Measurements from ENCODE around the gene SFXN1. TPM values are rescaled to one million over a fixed set of nuclear protein-coding genes. Genes with fewer than 3 reads are reported as not detected.

The SFXN1 gene
- polyA plus RNA-seq, 3 donors = 5.8 to 10.3 (median 8.3) TPM

DNA sequence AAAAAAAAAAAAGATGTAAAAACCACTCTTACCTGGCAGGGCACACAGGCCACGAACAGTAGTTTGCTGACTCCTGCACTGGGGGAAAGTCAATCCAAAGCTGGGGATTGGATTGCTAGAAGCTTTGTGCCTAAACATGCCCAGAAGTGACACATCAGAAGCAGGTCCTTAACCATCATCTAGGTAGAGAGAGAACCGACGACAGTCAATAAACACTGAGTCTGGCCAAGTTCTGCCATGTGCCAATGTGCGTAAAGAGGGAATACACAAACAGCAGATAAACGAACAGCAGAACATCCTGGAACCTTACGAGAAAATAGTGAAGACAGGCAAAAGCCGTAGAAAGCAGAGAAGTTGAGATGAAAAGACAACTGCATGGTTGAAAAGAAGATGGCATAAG, 14.9 kb downstream of the SFXN1 start:
- no peak overlapping the region for H2AFZ ChIP-seq (ENCODE audit: insufficient read depth, low read depth, low read length, poor library complexity, severe bottlenecking)
- H3K36me3 ChIP-seq (replicated peaks in 1 of 2; ENCODE audit: control insufficient read depth in 1 of 2, insufficient read depth in 2 of 2, low read length in 2 of 2) = peaks cover 27 to 41% of the 10 kb centered on the region in 2 donors
- H3K4me1 ChIP-seq (ENCODE audit: control insufficient read depth in 1 of 2, insufficient read depth in 2 of 2, low read length in 2 of 2) = no peaks in the 10 kb centered on the region
- peaks cover 0 to 1% (median 0%) of the 10 kb centered on the region in 3 donors for H3K27me3 Mint-ChIP-seq (ENCODE audit: low read depth in 3 of 3)
- intact Hi-C loops (cut with micrococcal nuclease) = no loop called here
- DNase-seq = no peak
- peaks cover 6% of the 10 kb centered on the region for H3K79me2 ChIP-seq (ENCODE audit: insufficient read depth, low read length)
- H4K20me1 ChIP-seq (ENCODE audit: insufficient read depth, low read length) = no peaks in the 10 kb centered on the region
- H3K9me3 ChIP-seq (replicated peaks in 1 of 2; ENCODE audit: control insufficient read depth in 1 of 2, insufficient read depth in 1 of 2, low read length in 2 of 2) = no peaks in the 10 kb centered on the region
- WGBS (ENCODE audit: insufficient coverage) = 99% methylated on average over 7 of the region's 7 CpGs
- H3K27me3 ChIP-seq (ENCODE audit: control insufficient read depth in 2 of 2, insufficient read depth in 2 of 2, low read length in 2 of 2) = no peaks in the 10 kb centered on the region
- H3K27ac Mint-ChIP-seq = no peak overlapping the region
- H3K4me2 ChIP-seq (replicated peaks; ENCODE audit: extremely low read depth, low read length, poor library complexity, severe bottlenecking) = no peak overlapping the region
- H3K4me3 Mint-ChIP-seq = no peak overlapping the region
- no peak overlapping the region for H3K27ac ChIP-seq (ENCODE audit: low read depth in 1 of 2, low read length in 2 of 2)
- no peak overlapping the region for H3K4me3 ChIP-seq (replicated peaks in 1 of 3; ENCODE audit: low read depth in 2 of 3, low read length in 3 of 3)
- peaks cover 2% of the 10 kb centered on the region for H3K4me1 Mint-ChIP-seq
- H3K36me3 Mint-ChIP-seq = peaks cover 37 to 58% of the 10 kb centered on the region in 2 donors
- no peak overlapping the region for H3K9ac ChIP-seq (ENCODE audit: insufficient read depth, low read length, poor library complexity, severe bottlenecking)
- TF ChIP-seq, protein P1, sequence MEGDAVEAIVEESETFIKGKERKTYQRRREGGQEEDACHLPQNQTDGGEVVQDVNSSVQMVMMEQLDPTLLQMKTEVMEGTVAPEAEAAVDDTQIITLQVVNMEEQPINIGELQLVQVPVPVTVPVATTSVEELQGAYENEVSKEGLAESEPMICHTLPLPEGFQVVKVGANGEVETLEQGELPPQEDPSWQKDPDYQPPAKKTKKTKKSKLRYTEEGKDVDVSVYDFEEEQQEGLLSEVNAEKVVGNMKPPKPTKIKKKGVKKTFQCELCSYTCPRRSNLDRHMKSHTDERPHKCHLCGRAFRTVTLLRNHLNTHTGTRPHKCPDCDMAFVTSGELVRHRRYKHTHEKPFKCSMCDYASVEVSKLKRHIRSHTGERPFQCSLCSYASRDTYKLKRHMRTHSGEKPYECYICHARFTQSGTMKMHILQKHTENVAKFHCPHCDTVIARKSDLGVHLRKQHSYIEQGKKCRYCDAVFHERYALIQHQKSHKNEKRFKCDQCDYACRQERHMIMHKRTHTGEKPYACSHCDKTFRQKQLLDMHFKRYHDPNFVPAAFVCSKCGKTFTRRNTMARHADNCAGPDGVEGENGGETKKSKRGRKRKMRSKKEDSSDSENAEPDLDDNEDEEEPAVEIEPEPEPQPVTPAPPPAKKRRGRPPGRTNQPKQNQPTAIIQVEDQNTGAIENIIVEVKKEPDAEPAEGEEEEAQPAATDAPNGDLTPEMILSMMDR (IDR thresholded peaks at IDR 0.05) = no peak
- H3K9me3 Mint-ChIP-seq = no peaks in the 10 kb centered on the region

DNA sequence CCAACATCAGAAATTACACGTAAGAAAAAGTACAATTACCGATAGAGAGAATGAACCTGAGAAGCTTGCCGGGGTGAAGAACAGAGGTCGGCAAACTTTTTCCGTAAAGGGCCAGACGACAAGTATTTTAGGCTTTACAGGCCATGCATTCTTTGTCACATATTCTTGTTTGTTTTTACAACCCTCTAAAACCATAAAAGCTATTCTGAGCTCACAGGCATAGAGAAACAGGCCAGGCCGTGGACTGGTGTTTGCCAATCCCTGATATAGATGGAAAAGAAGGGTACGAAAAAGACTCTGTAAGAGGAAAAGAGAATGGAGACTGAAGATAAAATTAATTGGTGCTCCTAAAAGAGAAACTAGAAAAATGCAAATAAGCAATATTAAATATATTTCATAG, 15.4 kb downstream of the SFXN1 start:
- H3K4me1 ChIP-seq (ENCODE audit: control insufficient read depth in 1 of 2, insufficient read depth in 2 of 2, low read length in 2 of 2) = no peaks in the 10 kb centered on the region
- H3K27ac Mint-ChIP-seq = no peak overlapping the region
- intact Hi-C loops (cut with micrococcal nuclease) = no loop called here

More for the DNA sequence above, 15.4 kb downstream of the SFXN1 start:
- Mint-ChIP-seq H3K9me3 (no peaks in the 10 kb centered on the region), H3K4me3 (no peak overlapping the region), H3K4me1 (peaks cover 2% of the 10 kb centered on the region), H3K27me3 (ENCODE audit: low read depth in 3 of 3) (peaks cover 0 to 1% (median 0%) of the 10 kb centered on the region in 3 donors), H3K36me3 (peaks cover 38 to 58% of the 10 kb centered on the region in 2 donors)
- H4K20me1 ChIP-seq (ENCODE audit: insufficient read depth, low read length) = no peaks in the 10 kb centered on the region
- no peaks in the 10 kb centered on the region for H3K27me3 ChIP-seq (ENCODE audit: control insufficient read depth in 2 of 2, insufficient read depth in 2 of 2, low read length in 2 of 2)
- peaks cover 27 to 41% of the 10 kb centered on the region in 2 donors for H3K36me3 ChIP-seq (replicated peaks in 1 of 2; ENCODE audit: control insufficient read depth in 1 of 2, insufficient read depth in 2 of 2, low read length in 2 of 2)
- H3K9ac ChIP-seq (ENCODE audit: insufficient read depth, low read length, poor library complexity, severe bottlenecking) = no peak overlapping the region
- no peak overlapping the region for H3K4me3 ChIP-seq (replicated peaks in 1 of 3; ENCODE audit: low read depth in 2 of 3, low read length in 3 of 3)
- H3K4me2 ChIP-seq (replicated peaks; ENCODE audit: extremely low read depth, low read length, poor library complexity, severe bottlenecking) = no peak overlapping the region
- no peaks in the 10 kb centered on the region for H3K9me3 ChIP-seq (replicated peaks in 1 of 2; ENCODE audit: control insufficient read depth in 1 of 2, insufficient read depth in 1 of 2, low read length in 2 of 2)
- no peak for DNase-seq
- H3K27ac ChIP-seq (ENCODE audit: low read depth in 1 of 2, low read length in 2 of 2) = no peak overlapping the region
- TF ChIP-seq, protein P1 (IDR thresholded peaks at IDR 0.05) = no peak
- H2AFZ ChIP-seq (ENCODE audit: insufficient read depth, low read depth, low read length, poor library complexity, severe bottlenecking) = no peak overlapping the region
- H3K79me2 ChIP-seq (ENCODE audit: insufficient read depth, low read length) = peaks cover 6% of the 10 kb centered on the region
- 96% methylated on average over 4 of the region's 8 CpGs for WGBS (ENCODE audit: insufficient coverage)

All from CD14-positive monocyte (primary cell).